ENCODE measurements around the gene CDPF1.

GRCh38 chr22:46195487-46196165, 54.5 kb downstream of the CDPF1 start:
- TF ChIP-seq CTCF (conservative IDR thresholded peaks at IDR 0.05; ENCODE audit: low read depth, low read length): no peak
- no peak for TF ChIP-seq MXI1 (IDR thresholded peaks at IDR 0.05; ENCODE audit: borderline replicate concordance, low read depth, low read length)
- TF ChIP-seq RCOR1 (IDR thresholded peaks at IDR 0.05; ENCODE audit: insufficient replicate concordance, low read length): no peak
- no peak for TF ChIP-seq RAD21 (IDR thresholded peaks at IDR 0.05; ENCODE audit: low read length)
- no peak for TF ChIP-seq FOS (IDR thresholded peaks at IDR 0.05; ENCODE audit: low read depth, low read length)
- no peak for TF ChIP-seq NFE2L2 (IDR thresholded peaks at IDR 0.05; ENCODE audit: low read depth, low read length)
- no peak for TF ChIP-seq MAZ (IDR thresholded peaks at IDR 0.05; ENCODE audit: borderline replicate concordance, low read depth, low read length)
- no peak for TF ChIP-seq USF2 (IDR thresholded peaks at IDR 0.05; ENCODE audit: low read depth, low read length)
- TF ChIP-seq SMC3 (IDR thresholded peaks at IDR 0.05; ENCODE audit: low read depth, low read length): no peak
- no peak for TF ChIP-seq POLR2A (IDR thresholded peaks at IDR 0.05; ENCODE audit: low read depth, low read length)
